Ishikawa (cell line): ENCODE measurements around the gene SPATC1L.

Experiments
- CEBPB ChIP-seq: IDR thresholded peaks from 2 replicates; pipeline ENCODE4 v1.6.1; 2012
- CREB1 ChIP-seq: IDR thresholded peaks from 2 replicates; pipeline ENCODE4 v1.6.1; 2012; ENCODE audit warnings: low read depth
- EGR1 ChIP-seq: IDR thresholded peaks from 2 replicates; pipeline ENCODE4 v1.6.1; 2012
- EP300 ChIP-seq: IDR thresholded peaks from 2 replicates; pipeline ENCODE4 v1.6.1; 2012; ENCODE audit warnings: borderline replicate concordance
- FOXM1 ChIP-seq: IDR thresholded peaks from 2 replicates; pipeline ENCODE4 v1.6.1; 2012; ENCODE audit warnings: low read depth, borderline replicate concordance
- MAX ChIP-seq: IDR thresholded peaks from 2 replicates; pipeline ENCODE4 v1.6.1; 2012
- NFIC ChIP-seq: IDR thresholded peaks from 2 replicates; pipeline ENCODE4 v1.6.1; 2012
- RAD21 ChIP-seq: IDR thresholded peaks from 2 replicates; pipeline ENCODE4 v1.6.1; 2012; ENCODE audit warnings: low read depth
- REST ChIP-seq: IDR thresholded peaks from 2 replicates; pipeline ENCODE4 v1.6.1; 2012; ENCODE audit warnings: low read depth, mild to moderate bottlenecking
- TAF1 ChIP-seq: IDR thresholded peaks from 2 replicates; pipeline ENCODE4 v1.6.1; 2012; ENCODE audit warnings: low read depth, mild to moderate bottlenecking
- TCF12 ChIP-seq: IDR thresholded peaks from 2 replicates; pipeline ENCODE4 v1.6.1; 2012; ENCODE audit warnings: low read depth
- TEAD4 ChIP-seq: IDR thresholded peaks from 2 replicates; pipeline ENCODE4 v1.6.1; 2012
- USF1 ChIP-seq: IDR thresholded peaks from 2 replicates; pipeline ENCODE4 v1.6.1; 2012
- YY1 ChIP-seq: IDR thresholded peaks from 2 replicates; pipeline ENCODE4 v1.6.1; 2012; ENCODE audit warnings: low read depth
- ZBTB7A ChIP-seq: IDR thresholded peaks from 2 replicates; pipeline ENCODE4 v1.6.1; 2012; ENCODE audit warnings: low read depth

SPATC1L gene

GRCh38 chr21:46161633-46162592, 22.3 kb downstream of the SPATC1L start:
- no peak for TF ChIP-seq EP300
- no peak for TF ChIP-seq REST
- TF ChIP-seq TAF1, result no peak
- no peak for TF ChIP-seq TCF12
- no peak for TF ChIP-seq USF1
- TF ChIP-seq ZBTB7A, result no peak
- TF ChIP-seq NFIC, result no peak
- no peak for TF ChIP-seq FOXM1
- TF ChIP-seq RAD21, result no peak
- TF ChIP-seq YY1, result no peak
- TF ChIP-seq TEAD4, result no peak
- TF ChIP-seq MAX, result no peak
- no peak for TF ChIP-seq CEBPB
- no peak for TF ChIP-seq EGR1
- no peak for TF ChIP-seq CREB1

DNA sequence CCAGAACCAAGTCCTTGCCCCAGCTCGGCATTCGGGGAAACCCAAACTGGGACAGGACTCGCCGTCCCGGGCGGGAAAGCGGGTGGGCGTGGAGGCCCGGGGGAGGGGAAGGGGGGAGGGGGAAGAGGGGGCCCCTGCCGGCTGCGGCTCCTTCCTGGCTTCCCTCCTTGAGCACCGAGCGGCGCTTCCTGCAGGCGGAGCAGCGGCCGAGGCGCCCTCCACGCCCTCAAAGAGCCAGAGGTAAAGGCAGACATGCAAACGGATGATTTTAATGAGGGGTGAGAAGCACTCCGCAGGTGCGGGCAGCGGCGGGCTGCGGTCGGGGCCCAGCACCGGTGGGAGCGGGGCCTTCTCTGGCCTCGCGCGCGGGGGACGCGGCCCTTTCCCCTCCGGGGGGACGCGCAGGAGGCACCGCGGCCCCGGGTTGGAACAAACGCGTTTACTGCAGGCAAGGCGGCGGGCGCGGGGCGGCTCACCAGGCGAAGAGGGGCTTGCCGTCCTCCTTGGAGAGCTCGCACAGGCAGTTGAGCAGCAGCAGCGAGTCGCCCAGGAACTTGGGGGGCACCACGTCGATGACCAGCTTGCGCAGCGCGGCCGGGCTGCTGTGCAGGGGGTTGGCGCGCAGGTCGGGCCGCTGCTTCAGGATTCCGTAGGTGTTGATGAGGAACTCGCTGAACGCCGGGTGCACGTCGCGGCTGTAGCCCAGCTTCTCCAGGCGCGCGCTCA, 23.2 kb downstream of the SPATC1L start:
- TF ChIP-seq ZBTB7A, result no peak
- TF ChIP-seq RAD21, result no peak
- TF ChIP-seq EGR1, result no peak
- TF ChIP-seq REST, result no peak
- no peak for TF ChIP-seq MAX
- TF ChIP-seq NFIC, result no peak

- TF ChIP-seq FOXM1, result no peak
- TF ChIP-seq REST, result no peak
- no peak for TF ChIP-seq RAD21
- TF ChIP-seq MAX, result no peak
- TF ChIP-seq CEBPB, result no peak
- TF ChIP-seq TAF1, result no peak
- TF ChIP-seq NFIC, result no peak
- TF ChIP-seq EGR1, result no peak
- no peak for TF ChIP-seq TCF12
- no peak for TF ChIP-seq USF1
- TF ChIP-seq ZBTB7A, result no peak
- TF ChIP-seq YY1, result no peak
- TF ChIP-seq EP300, result no peak
- no peak for TF ChIP-seq CREB1
- no peak for TF ChIP-seq TEAD4
Measured at GRCh38 chr21:46160657-46160906, 23.7 kb downstream of the SPATC1L start.
